K562 (cell line): Measurements from ENCODE around the gene PDE1C.

Source experiments
- CEBPB ChIP-seq: fragments of 450-650 bp; IDR thresholded peaks from 2 replicates; pipeline ENCODE4 v1.6.1; 2016; ENCODE audit warnings: missing genetic modification characterization, missing compliant biosample characterization
- EZH2 ChIP-seq: IDR thresholded peaks from 2 replicates; pipeline ENCODE4 v1.6.1; 2012; ENCODE audit warnings: low read depth, mild to moderate bottlenecking, inconsistent platforms, low read length, borderline replicate concordance
- FOS ChIP-seq: IDR thresholded peaks from 3 replicates; pipeline ENCODE4 v1.6.1; 2011; ENCODE audit not compliant: insufficient read length; ENCODE audit errors: extremely low read depth
- FOXA3 ChIP-seq, 2 experiments: fragments of 450-650 bp in 1 of 2; sonication (generic) in 1 of 2; formaldehyde crosslinking; IDR thresholded peaks in 1 of 2; conservative IDR thresholded peaks in 1 of 2; 2 replicates each; pipeline versions ENCODE4 v1.4.0 to v1.8.0; 2020 to 2022; ENCODE audit warnings: mild to moderate bottlenecking in 2 of 2, missing genetic modification reagents in 1 of 2
- MEF2A ChIP-seq: IDR thresholded peaks from 2 replicates; pipeline ENCODE4 v1.6.1; 2011; ENCODE audit warnings: low read depth, mild to moderate bottlenecking, low read length, moderate library complexity; ENCODE audit not compliant: control insufficient read depth
- PHF20 ChIP-seq: fragments of 450-650 bp; IDR thresholded peaks from 2 replicates; pipeline ENCODE4 v1.6.1; 2018; ENCODE audit not compliant: partially characterized antibody
- PHTF2 ChIP-seq: fragments of 250-450 bp; sonication (Bioruptor Pico); IDR thresholded peaks from 2 replicates; pipeline ENCODE4 v1.5.0; 2021; ENCODE audit warnings: mild to moderate bottlenecking
- POLR2A ChIP-seq: fragments of 450-650 bp; conservative IDR thresholded peaks from 2 replicates; pipeline ENCODE4 v1.6.1; 2016
- ZNF23 ChIP-seq: fragments of 250-450 bp; sonication (Bioruptor Pico); IDR thresholded peaks from 2 replicates; pipeline ENCODE4 v1.4.0; 2020; ENCODE audit warnings: mild to moderate bottlenecking
- TF ChIP-seq, protein P1 (sequence below): fragments of 250-450 bp; sonication (Bioruptor Pico); IDR thresholded peaks from 2 replicates; pipeline ENCODE4 v1.5.0; 2021

DNA sequence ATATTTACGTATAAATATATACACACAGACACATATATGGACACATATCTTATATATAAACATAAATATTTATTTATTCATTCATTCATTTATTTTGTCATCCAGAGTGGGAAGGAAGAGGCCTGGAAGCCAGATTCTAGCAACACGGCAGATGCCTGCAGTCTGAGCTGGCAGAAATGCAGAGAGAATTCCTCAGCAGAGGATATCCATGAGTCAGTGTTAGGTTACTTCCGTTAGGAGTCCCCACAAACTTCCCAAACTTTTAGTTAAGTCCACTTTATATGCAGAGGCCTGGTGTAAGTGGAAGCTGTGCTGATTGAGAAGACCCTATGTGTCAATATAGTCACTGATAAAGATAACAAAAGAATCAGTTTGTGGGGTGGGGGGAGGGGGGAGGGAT is 293.6 kb downstream of the PDE1C start:
- TF ChIP-seq CEBPB (tag), result no peak
- TF ChIP-seq MEF2A, result no peak
- TF ChIP-seq, protein P1, sequence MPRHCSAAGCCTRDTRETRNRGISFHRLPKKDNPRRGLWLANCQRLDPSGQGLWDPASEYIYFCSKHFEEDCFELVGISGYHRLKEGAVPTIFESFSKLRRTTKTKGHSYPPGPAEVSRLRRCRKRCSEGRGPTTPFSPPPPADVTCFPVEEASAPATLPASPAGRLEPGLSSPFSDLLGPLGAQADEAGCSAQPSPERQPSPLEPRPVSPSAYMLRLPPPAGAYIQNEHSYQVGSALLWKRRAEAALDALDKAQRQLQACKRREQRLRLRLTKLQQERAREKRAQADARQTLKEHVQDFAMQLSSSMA, result no peak
- no peak for TF ChIP-seq FOXA3 (CRISPR knock-in tag; conservative IDR thresholded peaks at IDR 0.05 in 1 of 2, IDR thresholded peaks at IDR 0.05 in 1 of 2)
- no peak for TF ChIP-seq PHTF2
- TF ChIP-seq ZNF23 (CRISPR knock-in tag), result no peak
- TF ChIP-seq EZH2, result no peak
- TF ChIP-seq FOS, result no peak
- TF ChIP-seq PHF20, result no peak
- no peak for TF ChIP-seq POLR2A
